PC-3 (cell line): ENCODE measurements around the gene UNC5B.

Experiments used
- EZH2 ChIP-seq: fragments of 300-600 bp; sonication (generic); IDR thresholded peaks from one replicate; pipeline ENCODE4 v1.6.1; 2017; ENCODE audit warnings: antibody characterized with exemption, mild to moderate bottlenecking, low read length; ENCODE audit not compliant: unreplicated experiment
- EZH2phosphoT487 ChIP-seq: fragments of 300-600 bp; sonication (generic); IDR thresholded peaks from 2 replicates; pipeline ENCODE4 v1.6.1; 2018; ENCODE audit warnings: mild to moderate bottlenecking, antibody characterized with exemption, low read length, borderline replicate concordance
- TF ChIP-seq, protein P1 (sequence below): fragments of 300-600 bp; sonication (generic); conservative IDR thresholded peaks from 2 replicates; pipeline ENCODE4 v1.5.1; 2017; ENCODE audit warnings: antibody characterized with exemption, low read depth, mild to moderate bottlenecking, low read length

DNA sequence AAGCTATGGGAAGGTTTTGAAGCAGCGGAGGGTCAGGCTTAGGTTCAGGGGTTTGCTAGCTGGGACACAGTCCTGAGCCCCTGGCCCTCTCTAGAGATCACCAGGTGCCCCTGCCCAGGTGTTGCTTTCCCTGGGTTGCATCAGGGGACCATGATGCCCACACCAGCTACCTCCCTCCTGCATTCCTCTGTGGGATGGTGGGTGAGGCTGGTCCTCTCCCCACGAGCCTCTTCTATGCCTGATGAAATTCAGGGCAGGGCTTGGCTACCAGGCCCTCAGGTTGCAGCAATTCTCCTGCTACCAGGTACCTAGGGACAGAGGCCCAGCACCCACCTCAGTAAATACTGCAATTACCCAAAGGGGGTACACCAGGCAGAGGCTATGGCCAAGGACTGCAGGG, 95.9 kb downstream of the UNC5B start:
- TF ChIP-seq, protein P1, sequence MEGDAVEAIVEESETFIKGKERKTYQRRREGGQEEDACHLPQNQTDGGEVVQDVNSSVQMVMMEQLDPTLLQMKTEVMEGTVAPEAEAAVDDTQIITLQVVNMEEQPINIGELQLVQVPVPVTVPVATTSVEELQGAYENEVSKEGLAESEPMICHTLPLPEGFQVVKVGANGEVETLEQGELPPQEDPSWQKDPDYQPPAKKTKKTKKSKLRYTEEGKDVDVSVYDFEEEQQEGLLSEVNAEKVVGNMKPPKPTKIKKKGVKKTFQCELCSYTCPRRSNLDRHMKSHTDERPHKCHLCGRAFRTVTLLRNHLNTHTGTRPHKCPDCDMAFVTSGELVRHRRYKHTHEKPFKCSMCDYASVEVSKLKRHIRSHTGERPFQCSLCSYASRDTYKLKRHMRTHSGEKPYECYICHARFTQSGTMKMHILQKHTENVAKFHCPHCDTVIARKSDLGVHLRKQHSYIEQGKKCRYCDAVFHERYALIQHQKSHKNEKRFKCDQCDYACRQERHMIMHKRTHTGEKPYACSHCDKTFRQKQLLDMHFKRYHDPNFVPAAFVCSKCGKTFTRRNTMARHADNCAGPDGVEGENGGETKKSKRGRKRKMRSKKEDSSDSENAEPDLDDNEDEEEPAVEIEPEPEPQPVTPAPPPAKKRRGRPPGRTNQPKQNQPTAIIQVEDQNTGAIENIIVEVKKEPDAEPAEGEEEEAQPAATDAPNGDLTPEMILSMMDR, result no peak
- TF ChIP-seq EZH2phosphoT487, result no peak
- TF ChIP-seq EZH2, result no peak
